Measurements from ENCODE around the gene RAP2A.

GRCh38 chr13:97385146-97385545 is 48.8 kb upstream of the RAP2A start:
- no peak for TF ChIP-seq FOXA1 (IDR thresholded peaks at IDR 0.05; ENCODE audit: borderline replicate concordance)
- no peak for TF ChIP-seq POLR2AphosphoS5 (IDR thresholded peaks at IDR 0.05; ENCODE audit: control insufficient read depth, insufficient read depth, low read depth, low read length)
- TF ChIP-seq REST (IDR thresholded peaks at IDR 0.05; ENCODE audit: borderline replicate concordance): no peak
- TF ChIP-seq REST (CRISPR knock-in tag; IDR thresholded peaks at IDR 0.05; ENCODE audit: low read depth): no peak
- TF ChIP-seq CTCF (IDR thresholded peaks at IDR 0.05 in 2 of 3, conservative IDR thresholded peaks at IDR 0.05 in 1 of 3; ENCODE audit: insufficient read depth in 2 of 3, low read depth in 1 of 3, low read length in 3 of 3): no peak
- no peak for TF ChIP-seq NFATC3 (IDR thresholded peaks at IDR 0.05)
- no peak for TF ChIP-seq SRF (CRISPR knock-in tag; IDR thresholded peaks at IDR 0.05)
